ENCODE data around the gene CYP11A1. TPM values are rescaled to one million over a fixed set of nuclear protein-coding genes. Genes with fewer than 3 reads are reported as not detected.
A peak's percentile ranks its signal among the peaks of the same experiment; 100 is the strongest.

The CYP11A1 gene
- polyA plus RNA-seq, 3 donors = not detected

DNA sequence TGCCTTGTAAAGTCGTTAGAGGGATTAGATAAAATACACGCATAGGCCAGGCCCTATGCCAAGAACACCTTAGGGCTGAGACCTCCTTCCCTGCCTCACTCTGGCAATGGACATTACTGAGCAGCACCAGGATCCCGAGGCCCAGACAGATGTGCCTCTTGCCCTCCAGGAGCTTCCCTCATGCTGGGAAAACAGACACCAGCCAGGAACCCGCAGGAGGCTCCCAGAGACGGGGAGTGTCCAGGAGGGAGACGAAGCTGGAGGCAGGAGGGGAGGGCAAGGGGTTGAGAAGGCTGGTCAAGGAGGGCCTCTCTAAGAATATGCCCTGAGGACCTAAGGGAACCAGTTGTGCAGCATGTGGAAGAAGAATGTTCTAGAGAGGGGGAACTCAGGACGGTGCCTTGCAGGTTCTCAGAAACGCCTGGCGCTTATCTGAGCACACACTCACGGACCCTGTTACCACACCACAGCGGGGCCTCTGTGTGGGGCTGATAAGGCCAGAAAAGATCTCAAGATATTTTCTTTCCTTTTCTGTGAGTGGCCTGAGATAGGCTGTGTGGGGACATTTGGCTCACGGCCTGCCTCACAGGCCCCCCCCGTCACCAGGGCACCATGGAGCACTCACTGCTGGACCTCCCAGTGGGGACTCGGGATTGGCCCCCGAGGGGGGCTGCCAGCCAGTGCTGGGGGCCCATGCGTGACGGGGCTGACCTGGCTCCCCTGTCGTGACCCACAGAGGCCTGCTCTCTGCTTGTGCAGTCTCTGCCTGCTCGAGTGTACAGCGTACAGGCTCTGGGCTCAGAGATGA, 22.0 kb upstream of the CYP11A1 start:
- H3K4me3 Mint-ChIP-seq = peak overlapping the region in 1 of 2 donors; percentile 26
- TF ChIP-seq, protein P1, sequence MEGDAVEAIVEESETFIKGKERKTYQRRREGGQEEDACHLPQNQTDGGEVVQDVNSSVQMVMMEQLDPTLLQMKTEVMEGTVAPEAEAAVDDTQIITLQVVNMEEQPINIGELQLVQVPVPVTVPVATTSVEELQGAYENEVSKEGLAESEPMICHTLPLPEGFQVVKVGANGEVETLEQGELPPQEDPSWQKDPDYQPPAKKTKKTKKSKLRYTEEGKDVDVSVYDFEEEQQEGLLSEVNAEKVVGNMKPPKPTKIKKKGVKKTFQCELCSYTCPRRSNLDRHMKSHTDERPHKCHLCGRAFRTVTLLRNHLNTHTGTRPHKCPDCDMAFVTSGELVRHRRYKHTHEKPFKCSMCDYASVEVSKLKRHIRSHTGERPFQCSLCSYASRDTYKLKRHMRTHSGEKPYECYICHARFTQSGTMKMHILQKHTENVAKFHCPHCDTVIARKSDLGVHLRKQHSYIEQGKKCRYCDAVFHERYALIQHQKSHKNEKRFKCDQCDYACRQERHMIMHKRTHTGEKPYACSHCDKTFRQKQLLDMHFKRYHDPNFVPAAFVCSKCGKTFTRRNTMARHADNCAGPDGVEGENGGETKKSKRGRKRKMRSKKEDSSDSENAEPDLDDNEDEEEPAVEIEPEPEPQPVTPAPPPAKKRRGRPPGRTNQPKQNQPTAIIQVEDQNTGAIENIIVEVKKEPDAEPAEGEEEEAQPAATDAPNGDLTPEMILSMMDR (IDR thresholded peaks at IDR 0.05) = no peak
- Histone ChIP-seq H3K36me3 (replicated peaks in 1 of 2; ENCODE audit: control insufficient read depth in 1 of 2, insufficient read depth in 2 of 2, low read length in 2 of 2) (no peaks in the 10 kb centered on the region), H2AFZ (ENCODE audit: insufficient read depth, low read depth, low read length, poor library complexity, severe bottlenecking) (no peak overlapping the region), H3K4me3 (replicated peaks in 1 of 3; ENCODE audit: low read depth in 2 of 3, low read length in 3 of 3) (no peak overlapping the region), H3K4me1 (ENCODE audit: control insufficient read depth in 1 of 2, insufficient read depth in 2 of 2, low read length in 2 of 2) (peaks cover 20 to 38% of the 10 kb centered on the region in 2 donors), H3K4me2 (replicated peaks; ENCODE audit: extremely low read depth, low read length, poor library complexity, severe bottlenecking) (no peak overlapping the region), H3K9me3 (replicated peaks in 1 of 2; ENCODE audit: control insufficient read depth in 1 of 2, insufficient read depth in 1 of 2, low read length in 2 of 2) (no peaks in the 10 kb centered on the region), H3K79me2 (ENCODE audit: insufficient read depth, low read length) (no peaks in the 10 kb centered on the region), H3K27ac (ENCODE audit: low read depth in 1 of 2, low read length in 2 of 2) (no peak overlapping the region), H3K27me3 (ENCODE audit: control insufficient read depth in 2 of 2, insufficient read depth in 2 of 2, low read length in 2 of 2) (no peaks in the 10 kb centered on the region), H3K9ac (ENCODE audit: insufficient read depth, low read length, poor library complexity, severe bottlenecking) (no peak overlapping the region), H4K20me1 (ENCODE audit: insufficient read depth, low read length) (no peaks in the 10 kb centered on the region)
- H3K27me3 Mint-ChIP-seq (ENCODE audit: low read depth in 3 of 3) = peaks cover 6 to 26% (median 22%) of the 10 kb centered on the region in 3 donors
- peaks cover 0 to 7% (median 0%) of the 10 kb centered on the region in 7 donors for H3K9me3 Mint-ChIP-seq
- intact Hi-C loops (cut with micrococcal nuclease) = no loop called here
- WGBS (ENCODE audit: insufficient coverage) = 44% methylated on average over 13 of the region's 20 CpGs
- no peaks in the 10 kb centered on the region for H3K36me3 Mint-ChIP-seq
- H3K4me1 Mint-ChIP-seq = peaks cover 33% of the 10 kb centered on the region
- peak overlapping the region in 2 of 7 donors; percentile 41 to 56 for H3K27ac Mint-ChIP-seq
- no peak for DNase-seq

DNA sequence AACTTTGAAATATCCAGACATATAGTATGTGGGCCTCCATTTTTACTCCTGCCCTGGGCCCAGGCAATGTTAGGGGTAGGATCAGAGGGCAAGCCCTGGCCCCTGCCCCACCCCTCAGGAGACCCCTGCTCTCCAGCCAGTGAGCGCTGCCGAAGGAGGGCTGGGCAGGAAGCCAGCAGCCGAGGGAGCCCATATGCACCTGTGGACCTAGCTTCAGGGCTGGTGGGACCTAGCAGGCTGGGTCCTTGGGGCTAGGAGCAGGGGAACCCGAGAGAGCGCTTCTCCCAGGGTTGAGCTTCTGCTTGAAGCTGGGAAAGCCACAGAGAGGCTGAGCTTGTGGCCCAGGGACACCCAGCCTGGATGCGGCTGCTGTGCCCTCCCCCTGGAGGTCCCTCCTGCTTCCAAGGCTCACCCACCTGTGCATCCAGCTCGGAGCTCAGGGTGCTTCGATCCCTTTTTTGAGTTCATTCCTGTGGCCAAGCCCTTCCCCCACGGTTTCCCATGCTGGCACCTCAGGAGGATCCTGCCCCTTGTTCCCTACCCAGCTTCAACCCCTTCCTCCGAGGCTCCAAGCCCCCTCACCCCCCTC, 21.0 kb upstream of the CYP11A1 start:
- TF ChIP-seq, protein P1 (IDR thresholded peaks at IDR 0.05) = no peak
- H3K4me3 Mint-ChIP-seq = no peak overlapping the region
- H3K27ac ChIP-seq (ENCODE audit: low read depth in 1 of 2, low read length in 2 of 2) = no peak overlapping the region

More for the DNA sequence above, 21.0 kb upstream of the CYP11A1 start:
- Histone ChIP-seq H3K4me2 (replicated peaks; ENCODE audit: extremely low read depth, low read length, poor library complexity, severe bottlenecking) (no peak overlapping the region), H3K4me3 (replicated peaks in 1 of 3; ENCODE audit: low read depth in 2 of 3, low read length in 3 of 3) (no peak overlapping the region), H2AFZ (ENCODE audit: insufficient read depth, low read depth, low read length, poor library complexity, severe bottlenecking) (no peak overlapping the region), H3K79me2 (ENCODE audit: insufficient read depth, low read length) (no peaks in the 10 kb centered on the region), H3K9me3 (replicated peaks in 1 of 2; ENCODE audit: control insufficient read depth in 1 of 2, insufficient read depth in 1 of 2, low read length in 2 of 2) (no peaks in the 10 kb centered on the region), H3K9ac (ENCODE audit: insufficient read depth, low read length, poor library complexity, severe bottlenecking) (no peak overlapping the region), H4K20me1 (ENCODE audit: insufficient read depth, low read length) (no peaks in the 10 kb centered on the region), H3K36me3 (replicated peaks in 1 of 2; ENCODE audit: control insufficient read depth in 1 of 2, insufficient read depth in 2 of 2, low read length in 2 of 2) (no peaks in the 10 kb centered on the region), H3K4me1 (ENCODE audit: control insufficient read depth in 1 of 2, insufficient read depth in 2 of 2, low read length in 2 of 2) (peaks cover 20 to 38% of the 10 kb centered on the region in 2 donors), H3K27me3 (ENCODE audit: control insufficient read depth in 2 of 2, insufficient read depth in 2 of 2, low read length in 2 of 2) (no peaks in the 10 kb centered on the region)
- peaks cover 0 to 3% (median 0%) of the 10 kb centered on the region in 7 donors for H3K9me3 Mint-ChIP-seq
- peaks cover 33% of the 10 kb centered on the region for H3K4me1 Mint-ChIP-seq
- peaks cover 6 to 25% (median 20%) of the 10 kb centered on the region in 3 donors for H3K27me3 Mint-ChIP-seq (ENCODE audit: low read depth in 3 of 3)
- intact Hi-C loops (cut with micrococcal nuclease) = no loop called here
- no peaks in the 10 kb centered on the region for H3K36me3 Mint-ChIP-seq
- no peak for DNase-seq
- no peak overlapping the region for H3K27ac Mint-ChIP-seq
- 91% methylated on average over 9 of the region's 10 CpGs for WGBS (ENCODE audit: insufficient coverage)
